ENCODE data around the gene UNC5A.

The UNC5A gene

GRCh38 chr5:176899296-176899891 is 89.0 kb downstream of the UNC5A start, which contains the start of gene HK3:
Gene HK3, minus strand, starts transcription at chr5:176899346. Its CDS starts 3,187 bp downstream, at chr5:176896159.
- Histone ChIP-seq H3K4me1 (ENCODE audit: control insufficient read depth, insufficient read depth, low read depth, low read length) (peaks cover 19% of the 10 kb centered on the region), H2BK120ac (ENCODE audit: low read depth, low read length) (no peak within 1 kb of the TSS), H2BK15ac (ENCODE audit: low read depth, poor library complexity, severe bottlenecking) (no peak within 1 kb of the TSS), H3K79me1 (replicated peaks; ENCODE audit: low read length, poor library complexity, severe bottlenecking) (no peaks in the 10 kb centered on the region), H3K9ac (ENCODE audit: low read length) (no peak within 1 kb of the TSS), H4K8ac (ENCODE audit: low read length) (no peak within 1 kb of the TSS), H2BK12ac (ENCODE audit: low read length in 2 of 2) (no peak within 1 kb of the TSS), H3K4me3 (ENCODE audit: insufficient read depth in 1 of 2, low read depth in 1 of 2, low read length in 2 of 2) (no peak within 1 kb of the TSS), H3K4ac (ENCODE audit: low read depth in 1 of 2, low read length in 2 of 2) (no peak within 1 kb of the TSS), H3K27ac (ENCODE audit: low read length, poor library complexity, severe bottlenecking) (no peak within 1 kb of the TSS), H3K18ac (ENCODE audit: low read depth in 1 of 2, low read length in 2 of 2) (no peak within 1 kb of the TSS), H3K4me2 (ENCODE audit: low read length, poor library complexity, severe bottlenecking) (no peak within 1 kb of the TSS), H4K91ac (ENCODE audit: low read length) (no peak within 1 kb of the TSS), H2AK5ac (ENCODE audit: low read length, severe bottlenecking) (no peak within 1 kb of the TSS), H3K36me3 (ENCODE audit: control insufficient read depth in 1 of 2, insufficient read depth in 2 of 2, low read depth in 1 of 2, low read length in 2 of 2) (peaks cover 13 to 34% of the 10 kb centered on the region in 2 experiments), H2BK5ac (ENCODE audit: low read depth, low read length, poor library complexity, severe bottlenecking) (no peak within 1 kb of the TSS), H3K14ac (ENCODE audit: low read length in 2 of 2) (no peak within 1 kb of the TSS), H3K23ac (ENCODE audit: low read length in 2 of 2) (no peak within 1 kb of the TSS), H3K9me3 (ENCODE audit: control insufficient read depth, low read length) (no peaks in the 10 kb centered on the region), H3K27me3 (ENCODE audit: control insufficient read depth in 1 of 2, insufficient read depth in 1 of 2, low read length in 2 of 2) (peaks cover 0 to 6% of the 10 kb centered on the region in 2 experiments), H2AFZ (ENCODE audit: low read depth, low read length) (no peak within 1 kb of the TSS)
- WGBS = 78% methylated on average over 7 of the region's 9 CpGs
- no peak for DNase-seq

GRCh38 chr5:176899946-176900779 is 89.8 kb downstream of the UNC5A start:
- H3K4ac ChIP-seq (ENCODE audit: low read depth in 1 of 2, low read length in 2 of 2) = no peak overlapping the region
- H3K36me3 ChIP-seq (ENCODE audit: control insufficient read depth in 1 of 2, insufficient read depth in 2 of 2, low read depth in 1 of 2, low read length in 2 of 2) = peaks cover 13 to 41% of the 10 kb centered on the region in 2 experiments
- H2AFZ ChIP-seq (ENCODE audit: low read depth, low read length) = no peak overlapping the region
- 98% methylated on average over 4 of the region's 4 CpGs for WGBS
- H3K27me3 ChIP-seq (ENCODE audit: control insufficient read depth in 1 of 2, insufficient read depth in 1 of 2, low read length in 2 of 2) = peaks cover 0 to 5% of the 10 kb centered on the region in 2 experiments
- DNase-seq = no peak
- no peak overlapping the region for H3K14ac ChIP-seq (ENCODE audit: low read length in 2 of 2)
- H2BK5ac ChIP-seq (ENCODE audit: low read depth, low read length, poor library complexity, severe bottlenecking) = no peak overlapping the region
- no peak overlapping the region for H2BK12ac ChIP-seq (ENCODE audit: low read length in 2 of 2)
- H3K4me2 ChIP-seq (ENCODE audit: low read length, poor library complexity, severe bottlenecking) = no peak overlapping the region
- H3K27ac ChIP-seq (ENCODE audit: low read length, poor library complexity, severe bottlenecking) = no peak overlapping the region
- H2BK120ac ChIP-seq (ENCODE audit: low read depth, low read length) = no peak overlapping the region
- H3K4me3 ChIP-seq (ENCODE audit: insufficient read depth in 1 of 2, low read depth in 1 of 2, low read length in 2 of 2) = no peak overlapping the region
- H2AK5ac ChIP-seq (ENCODE audit: low read length, severe bottlenecking) = peak overlapping the region; percentile 85
- H2BK15ac ChIP-seq (ENCODE audit: low read depth, poor library complexity, severe bottlenecking) = no peak overlapping the region
- H3K23ac ChIP-seq (ENCODE audit: low read length in 2 of 2) = no peak overlapping the region
- H4K91ac ChIP-seq (ENCODE audit: low read length) = no peak overlapping the region
- no peak overlapping the region for H3K18ac ChIP-seq (ENCODE audit: low read depth in 1 of 2, low read length in 2 of 2)
- H3K79me1 ChIP-seq (replicated peaks; ENCODE audit: low read length, poor library complexity, severe bottlenecking) = no peaks in the 10 kb centered on the region
- no peak overlapping the region for H4K8ac ChIP-seq (ENCODE audit: low read length)
- H3K9me3 ChIP-seq (ENCODE audit: control insufficient read depth, low read length) = no peaks in the 10 kb centered on the region
- H3K9ac ChIP-seq (ENCODE audit: low read length) = no peak overlapping the region
- peaks cover 19% of the 10 kb centered on the region for H3K4me1 ChIP-seq (ENCODE audit: control insufficient read depth, insufficient read depth, low read depth, low read length)

- no peak overlapping the region for H2BK120ac ChIP-seq (ENCODE audit: low read depth, low read length)
- DNase-seq = no peak
- H2AFZ ChIP-seq (ENCODE audit: low read depth, low read length) = no peak overlapping the region
- no peak overlapping the region for H3K4me2 ChIP-seq (ENCODE audit: low read length, poor library complexity, severe bottlenecking)
- no peak overlapping the region for H4K8ac ChIP-seq (ENCODE audit: low read length)
- peaks cover 13 to 48% of the 10 kb centered on the region in 2 experiments for H3K36me3 ChIP-seq (ENCODE audit: control insufficient read depth in 1 of 2, insufficient read depth in 2 of 2, low read depth in 1 of 2, low read length in 2 of 2)
- H3K23ac ChIP-seq (ENCODE audit: low read length in 2 of 2) = no peak overlapping the region
- H3K9ac ChIP-seq (ENCODE audit: low read length) = no peak overlapping the region
- H3K27ac ChIP-seq (ENCODE audit: low read length, poor library complexity, severe bottlenecking) = peak overlapping the region; percentile 96
- peak overlapping the region; percentile 85 for H2AK5ac ChIP-seq (ENCODE audit: low read length, severe bottlenecking)
- no peak overlapping the region for H2BK12ac ChIP-seq (ENCODE audit: low read length in 2 of 2)
- H3K27me3 ChIP-seq (ENCODE audit: control insufficient read depth in 1 of 2, insufficient read depth in 1 of 2, low read length in 2 of 2) = peaks cover 0 to 5% of the 10 kb centered on the region in 2 experiments
- no peaks in the 10 kb centered on the region for H3K79me1 ChIP-seq (replicated peaks; ENCODE audit: low read length, poor library complexity, severe bottlenecking)
- no peak overlapping the region for H3K4me3 ChIP-seq (ENCODE audit: insufficient read depth in 1 of 2, low read depth in 1 of 2, low read length in 2 of 2)
- H3K18ac ChIP-seq (ENCODE audit: low read depth in 1 of 2, low read length in 2 of 2) = no peak overlapping the region
- WGBS = 96% methylated on average over 4 of the region's 7 CpGs
- H4K91ac ChIP-seq (ENCODE audit: low read length) = no peak overlapping the region
- H2BK5ac ChIP-seq (ENCODE audit: low read depth, low read length, poor library complexity, severe bottlenecking) = no peak overlapping the region
- no peak overlapping the region for H3K14ac ChIP-seq (ENCODE audit: low read length in 2 of 2)
- no peak overlapping the region for H2BK15ac ChIP-seq (ENCODE audit: low read depth, poor library complexity, severe bottlenecking)
- H3K4me1 ChIP-seq (ENCODE audit: control insufficient read depth, insufficient read depth, low read depth, low read length) = peaks cover 19% of the 10 kb centered on the region
- H3K4ac ChIP-seq (ENCODE audit: low read depth in 1 of 2, low read length in 2 of 2) = no peak overlapping the region
- no peaks in the 10 kb centered on the region for H3K9me3 ChIP-seq (ENCODE audit: control insufficient read depth, low read length)
These were observed 90.4 kb downstream of the UNC5A start for GRCh38 chr5:176900780-176901204.

Measured in mesenchymal stem cell (in vitro differentiated cells and primary cell).